IMR-90 (cell line): ENCODE measurements around the gene PCSK6. TPM values are rescaled to one million over a fixed set of nuclear protein-coding genes. Genes with fewer than 3 reads are reported as not detected.

Experiments used
- ATAC-seq: fragments of 200-7000 bp; cut with Tn5 transposase; 2 replicates; pipeline ENCODE4 v1.9.1; 2020; ENCODE audit warnings: low read depth, mild to moderate bottlenecking, moderate library complexity
- BruUV-seq: library from RNA; stranded (reverse); fragments of 400-500 nt; replicated peaks from 2 replicates; lab custom pipeline; 2021; lab: Mats Ljungman, UMichigan
- CTCF ChIA-PET: fragments of 300-600 bp; formaldehyde crosslinking; extraction: SDS; loops from one replicate; lab custom pipeline; 2021; ENCODE audit warnings: antibody characterized with exemption; lab: Yijun Ruan, JAX
- POLR2A ChIA-PET: fragments of 300-600 bp; sonication (Branson Sonifier 250); formaldehyde crosslinking; loops from one replicate; lab custom pipeline; 2022; ENCODE audit warnings: antibody characterized with exemption; ENCODE audit not compliant: unreplicated experiment; lab: Charles Lee
- DNase-seq: peaks from one replicate; pipeline ENCODE4 v3.0.0; 2013
- H2AFZ ChIP-seq: replicated peaks from 2 replicates; pipeline ENCODE3; 2013; ENCODE audit warnings: low read length, mild to moderate bottlenecking; ENCODE audit not compliant: poor library complexity
- H2AK5ac ChIP-seq: 2 replicates; pipeline ENCODE4 v1.6.1; 2013; ENCODE audit warnings: low read depth, low read length, inconsistent platforms
- H2AK9ac ChIP-seq: replicated peaks from 2 replicates; pipeline ENCODE3; 2013; ENCODE audit warnings: mild to moderate bottlenecking, low read depth, low read length, moderate library complexity; ENCODE audit not compliant: poor library complexity
- H2BK120ac ChIP-seq: 2 replicates; pipeline ENCODE4 v1.6.1; 2013; ENCODE audit warnings: low read depth, low read length, inconsistent platforms
- H2BK15ac ChIP-seq: 3 replicates; pipeline ENCODE4 v1.6.1; 2013; ENCODE audit warnings: low read depth, low read length, inconsistent platforms
- H2BK20ac ChIP-seq: 2 replicates; pipeline ENCODE4 v1.6.1; 2013; ENCODE audit warnings: low read depth, mild to moderate bottlenecking, inconsistent platforms, low read length, moderate library complexity
- H2BK5ac ChIP-seq: 2 replicates; pipeline ENCODE4 v1.6.1; 2013; ENCODE audit warnings: mild to moderate bottlenecking, low read depth, low read length, inconsistent platforms; ENCODE audit not compliant: poor library complexity, severe bottlenecking
- H3K14ac ChIP-seq: replicated peaks from 2 replicates; pipeline ENCODE4 v1.6.1; 2013; ENCODE audit warnings: low read depth, low read length, inconsistent platforms
- H3K18ac ChIP-seq: 2 replicates; pipeline ENCODE4 v1.6.1; 2013; ENCODE audit warnings: low read depth, low read length, control low read depth
- H3K23ac ChIP-seq: 2 replicates; pipeline ENCODE4 v1.6.1; 2013; ENCODE audit warnings: low read depth, low read length, inconsistent platforms
- H3K27ac ChIP-seq: 2 replicates; pipeline ENCODE4 v1.5.1; 2013; ENCODE audit warnings: mild to moderate bottlenecking, control low read depth, low read length; ENCODE audit not compliant: insufficient read depth
- H3K27me3 ChIP-seq: 2 replicates; pipeline ENCODE4 v1.6.1; 2013; ENCODE audit warnings: low read length; ENCODE audit not compliant: control insufficient read depth, insufficient read depth
- H3K36me3 ChIP-seq: 2 replicates; pipeline ENCODE4 v1.6.1; 2013; ENCODE audit warnings: low read length, mixed read lengths; ENCODE audit not compliant: control insufficient read depth, insufficient read depth
- H3K4ac ChIP-seq: 2 replicates; pipeline ENCODE4 v1.6.1; 2013; ENCODE audit warnings: low read depth, low read length, inconsistent platforms
- H3K4me1 ChIP-seq: 2 replicates; pipeline ENCODE4 v1.6.1; 2013; ENCODE audit warnings: low read length, mixed read lengths; ENCODE audit not compliant: control insufficient read depth, insufficient read depth
- H3K4me2 ChIP-seq: 2 replicates; pipeline ENCODE4 v1.6.1; 2013; ENCODE audit warnings: low read depth, mild to moderate bottlenecking, control low read depth, low read length, moderate library complexity
- H3K4me3 ChIP-seq: 2 replicates; pipeline ENCODE4 v1.5.1; 2013; ENCODE audit warnings: low read depth, mild to moderate bottlenecking, control low read depth, low read length, moderate library complexity; ENCODE audit not compliant: insufficient read depth
- H3K56ac ChIP-seq: 2 replicates; pipeline ENCODE4 v1.6.1; 2013; ENCODE audit warnings: low read length, inconsistent platforms; ENCODE audit not compliant: insufficient read depth; ENCODE audit errors: extremely low read depth
- H3K79me1 ChIP-seq, 2 experiments: 2 replicates each; pipeline ENCODE4 v1.6.1; 2013; ENCODE audit warnings: low read length in 2 of 2, inconsistent platforms in 1 of 2, low read depth in 1 of 2
- H3K9ac ChIP-seq: 2 replicates; pipeline ENCODE4 v1.6.1; 2013; ENCODE audit warnings: low read depth, low read length, control low read depth
- H3K9me1 ChIP-seq: 2 replicates; pipeline ENCODE4 v1.6.1; 2013; ENCODE audit warnings: low read length, inconsistent platforms; ENCODE audit not compliant: insufficient read depth
- H3K9me3 ChIP-seq: 2 replicates; pipeline ENCODE4 v1.6.1; 2013; ENCODE audit warnings: low read length; ENCODE audit not compliant: control insufficient read depth, insufficient read depth
- H4K20me1 ChIP-seq: 2 replicates; pipeline ENCODE4 v1.6.1; 2013; ENCODE audit warnings: low read length, inconsistent platforms; ENCODE audit not compliant: insufficient read depth
- H4K5ac ChIP-seq: 2 replicates; pipeline ENCODE4 v1.6.1; 2013; ENCODE audit warnings: mild to moderate bottlenecking, low read depth, low read length, control low read depth
- H4K8ac ChIP-seq, 2 experiments: 2 replicates each; pipeline ENCODE4 v1.6.1; 2013; ENCODE audit warnings: low read depth in 2 of 2, low read length in 2 of 2, control low read depth in 1 of 2, inconsistent platforms in 1 of 2
- H4K91ac ChIP-seq: 2 replicates; pipeline ENCODE4 v1.6.1; 2013; ENCODE audit warnings: low read depth, low read length, inconsistent platforms; ENCODE audit not compliant: insufficient read depth
- BHLHE40 ChIP-seq: fragments of 150-350 bp; IDR thresholded peaks from 2 replicates; pipeline ENCODE4 v1.6.1; 2016; ENCODE audit warnings: mild to moderate bottlenecking, low read depth, low read length
- CEBPB ChIP-seq: IDR thresholded peaks from 2 replicates; pipeline ENCODE4 v1.6.1; 2012; ENCODE audit warnings: low read depth, low read length, improper control_type of control experiment
- CHD1 ChIP-seq: IDR thresholded peaks from 2 replicates; pipeline ENCODE4 v1.6.1; 2012; ENCODE audit warnings: low read depth, low read length, improper control_type of control experiment
- CTCF ChIP-seq: conservative IDR thresholded peaks from 2 replicates; pipeline ENCODE4 v1.5.1; 2012; ENCODE audit warnings: mild to moderate bottlenecking, low read depth, low read length, improper control_type of control experiment
- ELK1 ChIP-seq: fragments of 150-350 bp; IDR thresholded peaks from 2 replicates; pipeline ENCODE4 v1.6.1; 2016; ENCODE audit warnings: low read depth, mild to moderate bottlenecking, low read length, moderate library complexity, borderline replicate concordance
- MAFK ChIP-seq: IDR thresholded peaks from 2 replicates; pipeline ENCODE4 v1.6.1; 2012; ENCODE audit warnings: low read depth, low read length, improper control_type of control experiment
- MXI1 ChIP-seq: IDR thresholded peaks from 2 replicates; pipeline ENCODE4 v1.6.1; 2012; ENCODE audit warnings: low read depth, mild to moderate bottlenecking, low read length, moderate library complexity, borderline replicate concordance
- NFE2L2 ChIP-seq: fragments of 150-350 bp; IDR thresholded peaks from 2 replicates; pipeline ENCODE4 v1.6.1; 2016; ENCODE audit warnings: low read depth, mild to moderate bottlenecking, low read length
- POLR2A ChIP-seq: IDR thresholded peaks from 2 replicates; pipeline ENCODE4 v1.6.1; 2012; ENCODE audit warnings: mild to moderate bottlenecking, low read depth, low read length
- RCOR1 ChIP-seq: IDR thresholded peaks from 2 replicates; pipeline ENCODE4 v1.6.1; 2012; ENCODE audit warnings: mild to moderate bottlenecking, low read length, improper control_type of control experiment; ENCODE audit not compliant: insufficient replicate concordance
- RFX5 ChIP-seq: IDR thresholded peaks from 2 replicates; pipeline ENCODE4 v1.8.0; 2012; ENCODE audit warnings: low read depth, mild to moderate bottlenecking, low read length, moderate library complexity
- SMC3 ChIP-seq: fragments of 150-350 bp; IDR thresholded peaks from 2 replicates; pipeline ENCODE4 v1.6.1; 2016; ENCODE audit warnings: low read depth, mild to moderate bottlenecking, antibody characterized with exemption, low read length, moderate library complexity
- USF2 ChIP-seq: fragments of 150-350 bp; IDR thresholded peaks from 2 replicates; pipeline ENCODE4 v1.6.1; 2017; ENCODE audit warnings: mild to moderate bottlenecking, antibody characterized with exemption, low read length, low read depth
- WGBS, 2 experiments: methylation state at CpG; one replicate each; pipeline versions ENCODE4 v1.1.5 to v1.1.7; 2013; ENCODE audit warnings: missing lambda C conversion rate in 2 of 2; ENCODE audit not compliant: insufficient read length in 1 of 2; ENCODE audit errors: extremely low coverage in 2 of 2; 5-methylcytosine and 5-hydroxymethylcytosine counted together
- dilution Hi-C: fragments of 300-500 bp; cut with HindIII; formaldehyde crosslinking; loops from one replicate; pipeline ENCODE4 v1.14.3; 2018; ENCODE audit warnings: low sequenced_read_pairs; ENCODE audit not compliant: unreplicated experiment
- in situ Hi-C: fragments of 300-500 bp; cut with MboI; formaldehyde crosslinking; loops from 3 replicates; pipeline ENCODE4 v1.14.3; 2019; ENCODE audit warnings: low sequenced_read_pairs, inconsistent platforms, mixed read lengths
- intact Hi-C: fragments of 100-400 bp; cut with micrococcal nuclease; formaldehyde crosslinking; loops from 2 replicates; pipeline ENCODE4 v1.10.0; 2022
- polyA plus RNA-seq, 3 experiments: library from polyadenylated mRNA; depleted of rRNA; stranded (reverse); fragments of >200 nt; gene quantifications; 2 replicates each; pipeline ENCODE4 v1.2.3, GENCODE V29; 2012; ENCODE audit warnings: low replicate concordance in 1 of 3
- total RNA-seq: library from RNA; depleted of rRNA; stranded (reverse); fragments of >200 nt; gene quantifications from 2 replicates; pipeline ENCODE4 v1.2.3, GENCODE V29; 2012

The PCSK6 gene
- total and polyA plus RNA-seq, 2 of the 4 experiments (the other 2 are of a cell fraction) = not detected

GRCh38 chr15:101255615-101256241 lies 233.8 kb downstream of the PCSK6 start:
- peak overlapping the region; percentile 38 for H2AK9ac ChIP-seq
- no peaks in the 10 kb centered on the region for H3K36me3 ChIP-seq
- peak overlapping the region; percentile 80 for H2AFZ ChIP-seq
- WGBS, 2 experiments = 15% methylated on average over 4 of the region's 8 CpGs; no CpG with 5 or more reads in 1 of the 2 experiments
- DNase-seq (peak; percentile 92), ATAC-seq (0 out of 2 replicates have a peak, but pooled peaks have one; percentile 5)
- BruUV-seq = no TSS peak
- ChIA-PET POLR2A (interaction anchor here (0.7 kb wide), 1 partner anchor 233 kb away, joined by 3 read pairs; no protein-coding TSS in a partner anchor), CTCF (interaction anchor here (0.6 to 0.8 kb wide), 3 partner anchors 207 to 247 kb away, joined by 3 to 4 read pairs (median 3); no protein-coding TSS in a partner anchor)
- H2AK5ac ChIP-seq = no peak overlapping the region; the same call in 1 of the 2 replicates
- in situ Hi-C loops (loop anchor here (5.0 to 25.0 kb wide), 4 partner anchors 163 to 543 kb away; partner anchors contain the start of gene LRRK1), intact Hi-C loops (loop anchor here (5.0 kb wide), 2 partner anchors 338 to 628 kb away; partner anchors contain the start of gene LRRK1), dilution Hi-C loops (no loop called here)
- 0 out of 2 replicates have a peak overlapping the region, but pooled peaks have one; percentile 62 for H3K14ac ChIP-seq
- peaks cover 10% of the 10 kb centered on the region for H3K4me1 ChIP-seq
- H4K20me1 ChIP-seq = peaks cover 2% of the 10 kb centered on the region
- H3K56ac ChIP-seq = no peak overlapping the region
- H3K4me2 ChIP-seq = peak overlapping the region; percentile 8; the same call in 1 of the 2 replicates
- H3K4ac ChIP-seq = no peak overlapping the region
- H3K18ac ChIP-seq = peak overlapping the region; percentile 2
- H3K27me3 ChIP-seq = no peaks in the 10 kb centered on the region
- peak overlapping the region; percentile 0; the same call in 1 of the 2 replicates for H4K5ac ChIP-seq
- peak overlapping the region; percentile 12; the same call in 1 of the 2 replicates for H4K91ac ChIP-seq
- H2BK5ac ChIP-seq = no peak overlapping the region
- peak overlapping the region; percentile 65; the same call in 1 of the 2 replicates for H2BK120ac ChIP-seq
- no peak overlapping the region; the same call in 1 of the 2 replicates for H3K9ac ChIP-seq
- no peaks in the 10 kb centered on the region for H3K9me3 ChIP-seq
- H3K79me1 ChIP-seq = peaks cover 0 to 11% of the 10 kb centered on the region in 2 experiments; a peak in 2 of 4 replicates
- peak overlapping the region; percentile 5; the same call in 1 of the 2 replicates for H2BK20ac ChIP-seq
- H3K9me1 ChIP-seq = no peaks in the 10 kb centered on the region
- H4K8ac ChIP-seq = peak overlapping the region in 1 of 2 experiments; percentile 62; a peak in 2 of 4 replicates
- peak overlapping the region; percentile 26; the same call in 1 of the 2 replicates for H3K23ac ChIP-seq
- peak overlapping the region; percentile 6; the same call in 1 of the 2 replicates for H3K27ac ChIP-seq
- H3K4me3 ChIP-seq = no peak overlapping the region
- H2BK15ac ChIP-seq = no peak overlapping the region
- TF ChIP-seq NFE2L2 = peak; percentile 84
- TF ChIP-seq CHD1 = no peak
- no peak for TF ChIP-seq ELK1
- no peak for TF ChIP-seq RFX5
- no peak for TF ChIP-seq CTCF
- no peak for TF ChIP-seq CEBPB
- no peak for TF ChIP-seq MXI1
- peak; percentile 79 for TF ChIP-seq BHLHE40
- TF ChIP-seq USF2 = no peak
- TF ChIP-seq POLR2A = no peak
- no peak for TF ChIP-seq RCOR1
- TF ChIP-seq SMC3 = no peak
- TF ChIP-seq MAFK = peak; percentile 38
